H9 (cell line): ENCODE measurements around the gene REXO4. TPM values are rescaled to one million over a fixed set of nuclear protein-coding genes. Genes with fewer than 3 reads are reported as not detected.

Experiments used
- DNase-seq: peaks from one replicate; pipeline ENCODE4 v3.0.0-alpha.2; 2017
- H2AFZ ChIP-seq: one replicate; pipeline ENCODE4 v1.6.1; 2013; ENCODE audit warnings: mild to moderate bottlenecking, low read length, control low read depth, moderate library complexity
- H2AK5ac ChIP-seq: 2 replicates; pipeline ENCODE4 v1.6.1; 2013; ENCODE audit warnings: low read length, control low read depth, mixed read lengths; ENCODE audit not compliant: insufficient read length
- H2BK120ac ChIP-seq: one replicate; pipeline ENCODE4 v1.6.1; 2013; ENCODE audit warnings: low read depth, mild to moderate bottlenecking, low read length, control low read depth, inconsistent platforms; ENCODE audit not compliant: poor library complexity, severe bottlenecking
- H2BK12ac ChIP-seq: 2 replicates; pipeline ENCODE4 v1.6.1; 2013; ENCODE audit warnings: low read length, control low read depth, mixed read lengths, low read depth; ENCODE audit not compliant: insufficient read length
- H2BK15ac ChIP-seq: 2 replicates; pipeline ENCODE4 v1.6.1; 2013; ENCODE audit warnings: low read depth, low read length, control low read depth
- H2BK20ac ChIP-seq: one replicate; pipeline ENCODE4 v1.6.1; 2013; ENCODE audit warnings: low read depth, mild to moderate bottlenecking, low read length, control low read depth, inconsistent platforms; ENCODE audit not compliant: poor library complexity, severe bottlenecking
- H2BK5ac ChIP-seq: 2 replicates; pipeline ENCODE4 v1.6.1; 2013; ENCODE audit warnings: low read length, control low read depth, mixed read lengths; ENCODE audit not compliant: insufficient read length
- H3K14ac ChIP-seq: 2 replicates; pipeline ENCODE4 v1.6.1; 2013; ENCODE audit warnings: low read length, control low read depth; ENCODE audit not compliant: insufficient read depth
- H3K18ac ChIP-seq: 2 replicates; pipeline ENCODE4 v1.6.1; 2013; ENCODE audit warnings: low read depth, mild to moderate bottlenecking, mixed read lengths, low read length, control low read depth; ENCODE audit not compliant: insufficient read length
- H3K23ac ChIP-seq: 2 replicates; pipeline ENCODE4 v1.6.1; 2013; ENCODE audit warnings: low read length, control low read depth, mixed read lengths, low read depth; ENCODE audit not compliant: insufficient read length
- H3K23me2 ChIP-seq: 2 replicates; pipeline ENCODE4 v1.6.1; 2013; ENCODE audit warnings: low read depth, mild to moderate bottlenecking, mixed read lengths, low read length, control low read depth; ENCODE audit not compliant: insufficient read length, poor library complexity, severe bottlenecking
- H3K27ac ChIP-seq: 2 replicates; pipeline ENCODE4 v1.5.1; 2013; ENCODE audit warnings: low read length, control low read depth, mixed read lengths, low read depth; ENCODE audit not compliant: insufficient read length
- H3K27me3 ChIP-seq: 2 replicates; pipeline ENCODE4 v1.6.1; 2013; ENCODE audit warnings: low read length, control low read depth, inconsistent platforms; ENCODE audit not compliant: insufficient read depth
- H3K4ac ChIP-seq: 2 replicates; pipeline ENCODE4 v1.6.1; 2013; ENCODE audit warnings: low read depth, mild to moderate bottlenecking, control low read depth, inconsistent platforms, low read length, moderate library complexity
- H3K4me1 ChIP-seq: 2 replicates; pipeline ENCODE4 v1.6.1; 2013; ENCODE audit warnings: low read length, control low read depth, inconsistent platforms; ENCODE audit not compliant: insufficient read depth
- H3K4me2 ChIP-seq: 2 replicates; pipeline ENCODE4 v1.6.1; 2013; ENCODE audit warnings: low read length, control low read depth, mixed read lengths; ENCODE audit not compliant: insufficient read length, insufficient read depth
- H3K56ac ChIP-seq: 2 replicates; pipeline ENCODE4 v1.6.1; 2013; ENCODE audit warnings: low read depth, mild to moderate bottlenecking, mixed read lengths, low read length, control low read depth; ENCODE audit not compliant: insufficient read length
- H3K79me1 ChIP-seq: 2 replicates; pipeline ENCODE4 v1.6.1; 2013; ENCODE audit warnings: low read depth, mild to moderate bottlenecking, moderate library complexity, low read length, control low read depth, inconsistent platforms; ENCODE audit not compliant: insufficient read depth, poor library complexity, severe bottlenecking
- H3K79me2 ChIP-seq: 2 replicates; pipeline ENCODE4 v1.6.1; 2013; ENCODE audit warnings: low read length, control low read depth, inconsistent platforms; ENCODE audit not compliant: insufficient read depth
- H3K9ac ChIP-seq: 2 replicates; pipeline ENCODE4 v1.6.1; 2013; ENCODE audit warnings: low read length, control low read depth, mixed read lengths; ENCODE audit not compliant: insufficient read length; ENCODE audit errors: extremely low read depth
- H3K9me3 ChIP-seq: one replicate; pipeline ENCODE4 v1.6.1; 2013; ENCODE audit warnings: low read depth, low read length, inconsistent platforms; ENCODE audit not compliant: control insufficient read depth
- H3T11ph ChIP-seq: one replicate; pipeline ENCODE4 v1.6.1; 2013; ENCODE audit warnings: mild to moderate bottlenecking, low read length, control low read depth, inconsistent platforms
- H4K20me1 ChIP-seq: one replicate; pipeline ENCODE4 v1.6.1; 2013; ENCODE audit not compliant: control insufficient read depth, insufficient read length, insufficient read depth
- H4K5ac ChIP-seq: 2 replicates; pipeline ENCODE4 v1.6.1; 2013; ENCODE audit warnings: low read depth, mild to moderate bottlenecking, mixed read lengths, low read length, control low read depth; ENCODE audit not compliant: insufficient read length
- H4K8ac ChIP-seq: replicated peaks from 2 replicates; pipeline ENCODE4 v1.6.1; 2013; ENCODE audit warnings: low read length, control low read depth, mixed read lengths, low read depth; ENCODE audit not compliant: insufficient read length
- H4K91ac ChIP-seq: 2 replicates; pipeline ENCODE4 v1.6.1; 2013; ENCODE audit warnings: low read depth, mild to moderate bottlenecking, moderate library complexity, mixed read lengths, low read length, control low read depth; ENCODE audit not compliant: insufficient read length
- H3K27ac Mint-ChIP-seq, 3 experiments: 2 replicates in 2 of 3; 3 replicates in 1 of 3; pipeline ENCODE4 v1.8.0; 2020 to 2021; ENCODE audit warnings: mixed read lengths in 3 of 3, mild to moderate bottlenecking in 1 of 3, moderate library complexity in 1 of 3
- H3K27me3 Mint-ChIP-seq: 2 replicates; pipeline ENCODE4 v1.8.0; 2021; ENCODE audit warnings: low read depth, mild to moderate bottlenecking, moderate library complexity, mixed read lengths
- H3K36me3 Mint-ChIP-seq, 3 experiments: 2 replicates in 2 of 3; 3 replicates in 1 of 3; pipeline ENCODE4 v1.8.0; 2020 to 2021; ENCODE audit warnings: low read depth in 3 of 3, mixed read lengths in 3 of 3; ENCODE audit not compliant: insufficient read depth in 1 of 3
- H3K4me1 Mint-ChIP-seq, 2 experiments: 2 replicates each; pipeline ENCODE4 v1.8.0; 2020; ENCODE audit warnings: mixed read lengths in 2 of 2
- H3K4me3 Mint-ChIP-seq, 2 experiments: 2 replicates in 1 of 2; 3 replicates in 1 of 2; pipeline ENCODE4 v1.8.0; 2020 to 2021; ENCODE audit warnings: mild to moderate bottlenecking in 2 of 2, mixed read lengths in 2 of 2, moderate library complexity in 1 of 2
- H3K9me3 Mint-ChIP-seq, 2 experiments: 2 replicates in 1 of 2; 3 replicates in 1 of 2; pipeline ENCODE4 v1.8.0; 2020; ENCODE audit warnings: mild to moderate bottlenecking in 2 of 2, mixed read lengths in 2 of 2, moderate library complexity in 1 of 2
- WGBS: extraction: QIAGEN DNeasy Blood & Tissue Kit; methylation state at CpG from one replicate; pipeline ENCODE4 v1.1.7; 2013; ENCODE audit warnings: missing lambda C conversion rate, low lambda C conversion rate, mixed read lengths; ENCODE audit not compliant: insufficient read length; ENCODE audit errors: extremely low coverage; 5-methylcytosine and 5-hydroxymethylcytosine counted together
- total RNA-seq: library from RNA; stranded (reverse); gene quantifications from 2 replicates; pipeline ENCODE4 v1.2.1, GENCODE V29; 2021
- TF ChIP-seq, protein P1 (sequence below): fragments of 200-600 bp; sonication (generic); conservative IDR thresholded peaks from 3 replicates; pipeline ENCODE4 v1.8.0; 2021; ENCODE audit warnings: antibody characterized with exemption, mild to moderate bottlenecking

Gene REXO4
- total RNA-seq, 1 experiment from 2014 or later: 35.2 TPM

DNA sequence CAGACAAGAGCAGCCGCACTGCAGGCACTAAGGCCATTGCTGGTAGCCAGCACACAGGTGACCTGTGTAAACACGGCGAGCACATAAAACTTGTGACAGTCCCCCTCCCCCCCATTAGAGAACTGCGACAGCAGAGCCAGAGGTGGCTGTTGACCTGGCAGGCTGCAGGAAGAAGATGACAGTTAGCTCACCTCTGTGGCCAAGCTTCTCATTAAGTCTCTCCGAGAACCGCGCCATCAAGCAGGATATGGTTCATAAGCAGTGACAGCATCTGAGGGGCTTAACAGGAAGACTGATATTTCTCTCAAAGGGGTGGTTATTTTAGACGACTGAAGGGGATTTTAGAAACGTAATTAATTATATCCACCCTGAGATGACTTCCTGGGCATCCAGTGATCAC is 47.1 kb downstream of the REXO4 start:
- DNase-seq: no peak

More for the DNA sequence above, 47.1 kb downstream of the REXO4 start:
- Mint-ChIP-seq H3K4me3 (no peak overlapping the region), H3K9me3 (no peaks in the 10 kb centered on the region; a peak in 1 of 5 replicates), H3K36me3 (peaks cover 26 to 73% (median 57%) of the 10 kb centered on the region in 3 experiments; a peak in 6 of 7 replicates), H3K27ac (no peak overlapping the region), H3K27me3 (no peaks in the 10 kb centered on the region), H3K4me1 (peaks cover 11 to 13% of the 10 kb centered on the region in 2 experiments)
- Histone ChIP-seq H3K79me1 (peaks cover 34% of the 10 kb centered on the region), H2BK15ac (no peak overlapping the region), H4K20me1 (no peaks in the 10 kb centered on the region), H2BK12ac (no peak overlapping the region), H3K79me2 (peaks cover 62% of the 10 kb centered on the region; the same call in 1 of the 2 replicates), H3K27me3 (no peaks in the 10 kb centered on the region), H3K56ac (no peak overlapping the region), H4K8ac (no peak overlapping the region), H3T11ph (no peak overlapping the region), H3K9ac (no peak overlapping the region), H3K9me3 (no peaks in the 10 kb centered on the region), H3K14ac (no peak overlapping the region), H2AFZ (no peak overlapping the region), H4K5ac (no peak overlapping the region), H2BK5ac (no peak overlapping the region), H3K4me2 (no peak overlapping the region), H3K27ac (no peak overlapping the region), H3K23me2 (peaks cover 6% of the 10 kb centered on the region), H3K18ac (no peak overlapping the region), H2BK20ac (no peak overlapping the region), H2AK5ac (no peak overlapping the region), H2BK120ac (no peak overlapping the region), H3K4me1 (no peaks in the 10 kb centered on the region), H4K91ac (no peak overlapping the region), H3K4ac (no peak overlapping the region), H3K23ac (no peak overlapping the region)
- TF ChIP-seq, protein P1, sequence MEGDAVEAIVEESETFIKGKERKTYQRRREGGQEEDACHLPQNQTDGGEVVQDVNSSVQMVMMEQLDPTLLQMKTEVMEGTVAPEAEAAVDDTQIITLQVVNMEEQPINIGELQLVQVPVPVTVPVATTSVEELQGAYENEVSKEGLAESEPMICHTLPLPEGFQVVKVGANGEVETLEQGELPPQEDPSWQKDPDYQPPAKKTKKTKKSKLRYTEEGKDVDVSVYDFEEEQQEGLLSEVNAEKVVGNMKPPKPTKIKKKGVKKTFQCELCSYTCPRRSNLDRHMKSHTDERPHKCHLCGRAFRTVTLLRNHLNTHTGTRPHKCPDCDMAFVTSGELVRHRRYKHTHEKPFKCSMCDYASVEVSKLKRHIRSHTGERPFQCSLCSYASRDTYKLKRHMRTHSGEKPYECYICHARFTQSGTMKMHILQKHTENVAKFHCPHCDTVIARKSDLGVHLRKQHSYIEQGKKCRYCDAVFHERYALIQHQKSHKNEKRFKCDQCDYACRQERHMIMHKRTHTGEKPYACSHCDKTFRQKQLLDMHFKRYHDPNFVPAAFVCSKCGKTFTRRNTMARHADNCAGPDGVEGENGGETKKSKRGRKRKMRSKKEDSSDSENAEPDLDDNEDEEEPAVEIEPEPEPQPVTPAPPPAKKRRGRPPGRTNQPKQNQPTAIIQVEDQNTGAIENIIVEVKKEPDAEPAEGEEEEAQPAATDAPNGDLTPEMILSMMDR: no peak
- WGBS: no CpG with 5 or more reads among the region's 9 CpGs
